ENCODE results near the gene ABHD15.

- TF ChIP-seq POLR2A (IDR thresholded peaks at IDR 0.05) (no peak), CTCF (IDR thresholded peaks at IDR 0.05) (no peak)
These were observed 17.5 kb downstream of the ABHD15 start for GRCh38 chr17:29549177-29549923.
